Liver (tissue), 9 donors: ENCODE data around the gene CUL4A. TPM values are rescaled to one million over a fixed set of nuclear protein-coding genes. Genes with fewer than 3 reads are reported as not detected.

Experiments used
- DNase-seq: peaks from one replicate; pipeline ENCODE4 v3.0.0-alpha.2; 2017; ENCODE audit warnings: low spot score
- H3K27ac ChIP-seq, 2 donors: one replicate each; pipeline ENCODE4 v1.7.0; 2013; ENCODE audit warnings: inconsistent platforms in 2 of 2, low read length in 2 of 2, control low read depth in 1 of 2, low read depth in 1 of 2, mild to moderate bottlenecking in 1 of 2
- H3K27me3 ChIP-seq, 4 donors: one replicate each; pipeline versions ENCODE4 v1.6.1 to v1.7.0; 2013; ENCODE audit warnings: low read length in 3 of 4, inconsistent platforms in 1 of 4, mild to moderate bottlenecking in 1 of 4, moderate library complexity in 1 of 4; ENCODE audit not compliant: control insufficient read depth in 4 of 4, insufficient read depth in 4 of 4
- H3K36me3 ChIP-seq, 4 donors: one replicate each; pipeline versions ENCODE4 v1.6.1 to v1.7.0; 2013; ENCODE audit warnings: low read length in 3 of 4, mild to moderate bottlenecking in 3 of 4, low read depth in 1 of 4, moderate library complexity in 1 of 4; ENCODE audit not compliant: control insufficient read depth in 4 of 4, insufficient read depth in 3 of 4
- H3K4me1 ChIP-seq, 4 donors: one replicate each; pipeline versions ENCODE4 v1.6.1 to v1.7.0; 2013; ENCODE audit warnings: low read length in 3 of 4, mild to moderate bottlenecking in 3 of 4, moderate library complexity in 1 of 4; ENCODE audit not compliant: control insufficient read depth in 4 of 4, insufficient read depth in 4 of 4
- H3K4me3 ChIP-seq, 3 donors: one replicate each; pipeline versions ENCODE4 v1.6.1 to v1.7.0; 2013; ENCODE audit warnings: low read length in 3 of 3, control low read depth in 1 of 3, low read depth in 1 of 3, mild to moderate bottlenecking in 1 of 3
- H3K9ac ChIP-seq, 2 donors: one replicate each; pipeline ENCODE4 v1.7.0; 2013; ENCODE audit warnings: low read length in 2 of 2, mild to moderate bottlenecking in 2 of 2, moderate library complexity in 2 of 2, control low read depth in 1 of 2, low read depth in 1 of 2
- H3K9me3 ChIP-seq, 4 donors: one replicate each; pipeline versions ENCODE4 v1.6.1 to v1.7.0; 2013; ENCODE audit warnings: low read length in 3 of 4; ENCODE audit not compliant: control insufficient read depth in 4 of 4
- EGR1 ChIP-seq, 2 donors: IDR thresholded peaks; 2 replicates each; pipeline ENCODE4 v1.6.1; 2016 to 2018; ENCODE audit warnings: antibody characterized with exemption in 2 of 2, low read depth in 2 of 2
- FOXA2 ChIP-seq: IDR thresholded peaks from 2 replicates; pipeline ENCODE4 v1.6.1; 2016; ENCODE audit warnings: antibody characterized with exemption
- HNF4G ChIP-seq: IDR thresholded peaks from 2 replicates; pipeline ENCODE4 v1.6.1; 2016; ENCODE audit warnings: antibody characterized with exemption
- JUND ChIP-seq, 2 donors: IDR thresholded peaks; 2 replicates each; pipeline ENCODE4 v1.6.1; 2016; ENCODE audit warnings: antibody characterized with exemption in 2 of 2
- NR2F2 ChIP-seq: IDR thresholded peaks from 2 replicates; pipeline ENCODE4 v1.6.1; 2016; ENCODE audit warnings: antibody characterized with exemption
- RAD21 ChIP-seq, 2 donors: IDR thresholded peaks; 2 replicates each; pipeline ENCODE4 v1.6.1; 2016; ENCODE audit warnings: antibody characterized with exemption in 2 of 2, mild to moderate bottlenecking in 2 of 2
- RXRA ChIP-seq, 2 donors: IDR thresholded peaks; 2 replicates each; pipeline ENCODE4 v1.6.1; 2017 to 2018; ENCODE audit warnings: antibody characterized with exemption in 2 of 2, mild to moderate bottlenecking in 1 of 2
- SP1 ChIP-seq: IDR thresholded peaks from 2 replicates; pipeline ENCODE4 v1.6.1; 2018; ENCODE audit warnings: antibody characterized with exemption, mild to moderate bottlenecking
- TAF1 ChIP-seq: conservative IDR thresholded peaks from 2 replicates; pipeline ENCODE4 v1.6.1; 2016; ENCODE audit warnings: antibody characterized with exemption, mild to moderate bottlenecking
- ZBTB33 ChIP-seq: IDR thresholded peaks from 2 replicates; pipeline ENCODE4 v1.6.1; 2016; ENCODE audit warnings: antibody characterized with exemption
- WGBS: extraction: QIAGEN DNeasy Blood & Tissue Kit; methylation state at CpG from one replicate; pipeline ENCODE4 v1.1.7; 2013; 5-methylcytosine and 5-hydroxymethylcytosine counted together
- polyA plus RNA-seq, 2 donors: library from polyadenylated mRNA; stranded (reverse) in 1 of 2; unstranded in 1 of 2; fragments of 200-250 nt in 1 of 2; fragments of >200 nt in 1 of 2; fragmentation: Nextera tagmentation in 1 of 2; extraction: Ambion mirVana in 1 of 2; gene quantifications; one replicate each; pipeline versions ENCODE4 v1.2.1 to v1.2.3, GENCODE V29; 2013 to 2015
- total RNA-seq, 2 donors: library from RNA; depleted of rRNA; stranded (reverse); fragments of >200 nt; gene quantifications; one replicate each; pipeline ENCODE4 v1.2.3, GENCODE V29; 2014
- TF ChIP-seq, protein P1 (sequence below): fragments of 150-350 bp; IDR thresholded peaks from 2 replicates; pipeline ENCODE4 v1.5.1; 2017; ENCODE audit warnings: improper control_type of control experiment, low read depth, low read length; ENCODE audit not compliant: missing input control
- TF ChIP-seq, protein P2 (sequence below): IDR thresholded peaks from 2 replicates; pipeline ENCODE4 v1.6.1; 2016; ENCODE audit warnings: antibody characterized with exemption
- donor health status: healthy.
- donor health status: healthy.
- donor health status: healthy.
- donor health status: healthy.
- donor health status: healthy.

CUL4A gene
- total and polyA plus RNA-seq, 4 donors: 19.9 to 89.4 (median 45.9) TPM

DNA sequence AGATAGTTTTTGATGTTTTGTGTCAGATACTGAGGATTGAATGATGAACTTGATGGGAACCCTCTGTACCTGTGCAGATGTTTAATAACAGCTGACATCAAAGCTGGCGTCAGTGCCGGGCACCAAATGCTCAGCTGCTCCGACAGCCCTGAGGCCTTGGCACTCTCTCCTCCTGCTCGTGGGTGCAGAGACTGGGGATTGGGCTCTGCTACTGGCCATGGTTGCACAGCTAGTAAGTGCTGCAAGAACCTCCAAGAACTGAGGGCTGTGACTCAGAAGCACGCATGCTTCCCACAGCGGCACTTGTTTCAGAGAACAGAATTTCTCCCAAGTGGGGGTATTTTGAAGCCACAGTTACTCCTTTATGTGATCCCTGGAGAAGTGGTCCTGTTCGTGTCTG, 93.6 kb downstream of the CUL4A start:
- H3K36me3 ChIP-seq: peaks cover 0 to 4% (median 1%) of the 10 kb centered on the region in 4 donors
- no peak overlapping the region for H3K9ac ChIP-seq
- no peaks in the 10 kb centered on the region for H3K9me3 ChIP-seq
- peaks cover 6 to 30% (median 20%) of the 10 kb centered on the region in 4 donors for H3K4me1 ChIP-seq
- no peaks in the 10 kb centered on the region for H3K27me3 ChIP-seq
- 92% methylated on average over 7 of the region's 7 CpGs for WGBS
- no peak overlapping the region for H3K27ac ChIP-seq
- no peak for DNase-seq
- no peak overlapping the region for H3K4me3 ChIP-seq
- no peak for TF ChIP-seq JUND (IDR thresholded peaks at IDR 0.05)

DNA sequence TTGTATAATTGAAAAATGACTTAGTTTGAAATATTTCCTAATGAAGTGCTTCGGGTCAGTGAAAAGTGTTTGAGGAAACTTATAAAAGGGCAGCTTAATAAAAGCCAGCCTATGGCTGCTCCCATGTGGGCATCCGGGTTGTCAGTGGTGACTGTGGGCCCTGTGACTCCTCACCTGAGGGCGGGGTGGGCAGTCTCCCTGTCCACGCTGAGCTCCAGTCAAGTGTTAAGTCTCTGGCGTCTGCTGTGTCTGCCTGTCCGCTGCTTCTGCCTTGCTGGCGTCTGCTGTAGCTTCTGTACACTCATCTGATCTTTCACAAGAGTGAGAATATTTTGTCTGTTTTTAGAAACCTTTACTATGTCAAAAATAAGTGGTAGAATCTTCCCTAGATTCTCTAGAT, 94.7 kb downstream of the CUL4A start:
- 92% methylated on average over 7 of the region's 7 CpGs for WGBS
- no peak overlapping the region for H3K4me3 ChIP-seq
- H3K27ac ChIP-seq: no peak overlapping the region
- no peak for TF ChIP-seq RXRA (IDR thresholded peaks at IDR 0.05)
- no peak for TF ChIP-seq HNF4G
- TF ChIP-seq, protein P1, sequence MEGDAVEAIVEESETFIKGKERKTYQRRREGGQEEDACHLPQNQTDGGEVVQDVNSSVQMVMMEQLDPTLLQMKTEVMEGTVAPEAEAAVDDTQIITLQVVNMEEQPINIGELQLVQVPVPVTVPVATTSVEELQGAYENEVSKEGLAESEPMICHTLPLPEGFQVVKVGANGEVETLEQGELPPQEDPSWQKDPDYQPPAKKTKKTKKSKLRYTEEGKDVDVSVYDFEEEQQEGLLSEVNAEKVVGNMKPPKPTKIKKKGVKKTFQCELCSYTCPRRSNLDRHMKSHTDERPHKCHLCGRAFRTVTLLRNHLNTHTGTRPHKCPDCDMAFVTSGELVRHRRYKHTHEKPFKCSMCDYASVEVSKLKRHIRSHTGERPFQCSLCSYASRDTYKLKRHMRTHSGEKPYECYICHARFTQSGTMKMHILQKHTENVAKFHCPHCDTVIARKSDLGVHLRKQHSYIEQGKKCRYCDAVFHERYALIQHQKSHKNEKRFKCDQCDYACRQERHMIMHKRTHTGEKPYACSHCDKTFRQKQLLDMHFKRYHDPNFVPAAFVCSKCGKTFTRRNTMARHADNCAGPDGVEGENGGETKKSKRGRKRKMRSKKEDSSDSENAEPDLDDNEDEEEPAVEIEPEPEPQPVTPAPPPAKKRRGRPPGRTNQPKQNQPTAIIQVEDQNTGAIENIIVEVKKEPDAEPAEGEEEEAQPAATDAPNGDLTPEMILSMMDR: no peak
- no peak for TF ChIP-seq RAD21 (IDR thresholded peaks at IDR 0.05)
- no peak for TF ChIP-seq JUND (IDR thresholded peaks at IDR 0.05)
- H3K4me1 ChIP-seq: peaks cover 4 to 19% (median 11%) of the 10 kb centered on the region in 4 donors
- H3K27me3 ChIP-seq: no peaks in the 10 kb centered on the region
- DNase-seq: no peak
- H3K36me3 ChIP-seq: peaks cover 0 to 4% (median 1%) of the 10 kb centered on the region in 4 donors
- H3K9me3 ChIP-seq: no peaks in the 10 kb centered on the region
- no peak overlapping the region for H3K9ac ChIP-seq

DNA sequence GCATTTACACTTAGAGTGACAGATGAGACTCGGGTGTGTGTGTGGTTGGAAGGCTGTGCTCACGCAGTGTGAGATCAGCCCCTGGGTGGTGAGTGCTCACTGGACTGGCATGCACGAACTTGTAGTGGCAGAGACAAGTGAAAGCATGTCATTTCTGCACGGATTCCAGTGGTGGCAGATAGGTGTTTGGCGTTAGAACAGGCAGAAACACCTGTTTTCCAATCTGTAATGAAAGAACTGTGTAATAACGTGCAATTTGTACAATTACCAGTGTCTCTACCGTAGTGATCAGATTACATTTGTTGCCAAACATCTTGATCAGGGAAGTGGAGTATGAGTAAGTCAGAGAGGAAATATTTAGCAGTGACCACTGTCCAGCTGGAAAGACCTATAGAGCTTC, 95.8 kb downstream of the CUL4A start:
- H3K4me1 ChIP-seq: peaks cover 0 to 16% (median 9%) of the 10 kb centered on the region in 4 donors
- TF ChIP-seq ZBTB33 (no peak), SP1 (no peak), JUND (IDR thresholded peaks at IDR 0.05) (no peak), FOXA2 (no peak), NR2F2 (no peak), RXRA (IDR thresholded peaks at IDR 0.05) (no peak)
- TF ChIP-seq, protein P2, sequence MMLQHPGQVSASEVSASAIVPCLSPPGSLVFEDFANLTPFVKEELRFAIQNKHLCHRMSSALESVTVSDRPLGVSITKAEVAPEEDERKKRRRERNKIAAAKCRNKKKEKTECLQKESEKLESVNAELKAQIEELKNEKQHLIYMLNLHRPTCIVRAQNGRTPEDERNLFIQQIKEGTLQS: no peak
- 71% methylated on average over 7 of the region's 7 CpGs for WGBS
- no peaks in the 10 kb centered on the region for H3K9me3 ChIP-seq
- no peaks in the 10 kb centered on the region for H3K27me3 ChIP-seq
- no peak overlapping the region for H3K9ac ChIP-seq
- no peak for DNase-seq
- H3K27ac ChIP-seq: no peak overlapping the region
- no peak overlapping the region for H3K4me3 ChIP-seq
- peaks cover 0 to 6% (median 3%) of the 10 kb centered on the region in 4 donors for H3K36me3 ChIP-seq

DNA sequence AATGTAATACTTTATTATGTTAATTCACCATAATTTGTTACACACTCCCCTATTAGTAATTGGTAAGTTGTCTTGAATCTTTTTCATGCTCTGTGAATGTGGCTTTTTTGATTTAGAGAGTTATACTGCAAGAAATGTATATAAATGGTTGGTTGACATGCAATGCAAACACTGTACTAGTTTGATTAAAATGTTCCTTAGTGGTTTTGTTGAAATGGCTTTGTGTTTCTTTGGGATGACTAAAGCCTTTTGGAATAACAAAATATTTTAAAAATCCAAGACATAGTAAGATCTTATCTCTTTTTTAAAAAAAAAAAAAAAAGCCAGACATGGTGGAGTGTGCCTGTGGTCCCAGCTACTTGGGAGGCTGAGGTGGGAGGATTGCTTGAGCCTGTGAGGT, 98.1 kb downstream of the CUL4A start:
- Histone ChIP-seq H3K27ac (no peak overlapping the region), H3K9me3 (no peaks in the 10 kb centered on the region), H3K36me3 (peaks cover 4 to 23% (median 16%) of the 10 kb centered on the region in 4 donors), H3K27me3 (no peaks in the 10 kb centered on the region), H3K9ac (no peak overlapping the region), H3K4me1 (peaks cover 0 to 10% (median 5%) of the 10 kb centered on the region in 4 donors), H3K4me3 (no peak overlapping the region)
- TF ChIP-seq TAF1 (no peak), NR2F2 (no peak), RXRA (IDR thresholded peaks at IDR 0.05) (no peak), HNF4G (no peak), EGR1 (IDR thresholded peaks at IDR 0.05; ENCODE audit: low read depth in 2 of 2) (no peak)
- no peak for DNase-seq
